22Rv1 (cell line): ENCODE measurements around the gene OLFM2.

Experiments
- ZFX ChIP-seq: fragments of 450-650 bp; IDR thresholded peaks from 2 replicates; pipeline ENCODE4 v1.6.1; 2017; ENCODE audit warnings: antibody characterized with exemption, borderline replicate concordance
- TF ChIP-seq, protein P1 (sequence below): fragments of 450-650 bp; IDR thresholded peaks from 2 replicates; pipeline ENCODE4 v1.5.1; 2017; ENCODE audit warnings: mild to moderate bottlenecking

- TF ChIP-seq, protein P1, sequence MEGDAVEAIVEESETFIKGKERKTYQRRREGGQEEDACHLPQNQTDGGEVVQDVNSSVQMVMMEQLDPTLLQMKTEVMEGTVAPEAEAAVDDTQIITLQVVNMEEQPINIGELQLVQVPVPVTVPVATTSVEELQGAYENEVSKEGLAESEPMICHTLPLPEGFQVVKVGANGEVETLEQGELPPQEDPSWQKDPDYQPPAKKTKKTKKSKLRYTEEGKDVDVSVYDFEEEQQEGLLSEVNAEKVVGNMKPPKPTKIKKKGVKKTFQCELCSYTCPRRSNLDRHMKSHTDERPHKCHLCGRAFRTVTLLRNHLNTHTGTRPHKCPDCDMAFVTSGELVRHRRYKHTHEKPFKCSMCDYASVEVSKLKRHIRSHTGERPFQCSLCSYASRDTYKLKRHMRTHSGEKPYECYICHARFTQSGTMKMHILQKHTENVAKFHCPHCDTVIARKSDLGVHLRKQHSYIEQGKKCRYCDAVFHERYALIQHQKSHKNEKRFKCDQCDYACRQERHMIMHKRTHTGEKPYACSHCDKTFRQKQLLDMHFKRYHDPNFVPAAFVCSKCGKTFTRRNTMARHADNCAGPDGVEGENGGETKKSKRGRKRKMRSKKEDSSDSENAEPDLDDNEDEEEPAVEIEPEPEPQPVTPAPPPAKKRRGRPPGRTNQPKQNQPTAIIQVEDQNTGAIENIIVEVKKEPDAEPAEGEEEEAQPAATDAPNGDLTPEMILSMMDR: no peak
- no peak for TF ChIP-seq ZFX
Observed at GRCh38 chr19:9808855-9809824, 127.2 kb downstream of the OLFM2 start.
